Measurements from ENCODE around the gene TTL.

DNA sequence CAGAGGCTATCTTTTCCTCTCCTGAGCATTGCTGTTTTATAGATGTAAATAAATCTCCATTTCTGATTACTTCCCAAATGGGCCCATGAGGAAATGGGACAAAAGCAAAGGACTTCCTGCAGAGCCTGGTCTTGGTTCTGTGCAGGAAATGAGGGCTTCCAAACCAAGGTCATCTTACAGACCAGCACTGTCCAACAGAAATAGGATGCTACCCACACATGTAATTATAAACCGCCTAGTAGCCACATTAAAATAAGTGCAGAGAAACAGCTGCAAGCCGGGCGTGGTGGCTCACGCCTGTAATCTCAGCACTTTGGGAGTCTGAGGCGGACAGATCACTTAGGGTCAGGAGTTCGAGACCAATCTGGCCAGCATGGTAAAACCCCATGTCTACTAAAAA is 6.2 kb downstream of the TTL start:
- TF ChIP-seq CTCF (IDR thresholded peaks at IDR 0.05): no peak
- no peak for TF ChIP-seq POLR2A (IDR thresholded peaks at IDR 0.05)

All from uterus (tissue), 2 donors.